ENCODE measurements around the gene CUBN. TPM values are rescaled to one million over a fixed set of nuclear protein-coding genes. Genes with fewer than 3 reads are reported as not detected.

Gene CUBN
- total RNA-seq, 1 donor from 2014 or later, result 2.5 TPM

- peak; percentile 84 for ATAC-seq (ENCODE audit: low read depth)
Observed at GRCh38 chr10:16891375-16892313, 238.0 kb downstream of the CUBN start.

GRCh38 chr10:16890691-16891090, 238.9 kb downstream of the CUBN start:
- CTCF ChIA-PET, result interaction anchor here (1.3 to 2.5 kb wide), 3 partner anchors 340 to 485 kb away, joined by 3 to 11 read pairs (median 3); no protein-coding TSS in a partner anchor
- no peak overlapping the region for H3K4me3 Mint-ChIP-seq
- intact Hi-C loops (cut with micrococcal nuclease), result loop anchor here (1.0 to 5.0 kb wide), 6 partner anchors 48 to 540 kb away; no protein-coding TSS in a partner anchor
- no peak for DNase-seq
- no peak for ATAC-seq (ENCODE audit: low read depth)
- no peak overlapping the region for H3K27ac Mint-ChIP-seq
- H3K36me3 Mint-ChIP-seq (ENCODE audit: low read depth), result no peaks in the 10 kb centered on the region
- peaks cover 3% of the 10 kb centered on the region for H3K27me3 Mint-ChIP-seq
- no peaks in the 10 kb centered on the region for H3K9me3 Mint-ChIP-seq
- H3K4me1 Mint-ChIP-seq, result peaks cover 10% of the 10 kb centered on the region
- POLR2A ChIA-PET, result interaction anchor here (1.6 to 2.6 kb wide), 2 partner anchors 339 to 453 kb away, joined by 3 to 32 read pairs; partner anchors contain the start of gene VIM
- TF ChIP-seq CTCF (IDR thresholded peaks at IDR 0.05), result no peak

More at GRCh38 chr10:16891375-16892313, 238.0 kb downstream of the CUBN start:
- no peaks in the 10 kb centered on the region for H3K36me3 Mint-ChIP-seq (ENCODE audit: low read depth)
- no peak for TF ChIP-seq CTCF (IDR thresholded peaks at IDR 0.05)
- no peaks in the 10 kb centered on the region for H3K9me3 Mint-ChIP-seq
- no peak for DNase-seq
- ChIA-PET POLR2A (interaction anchor here (0.6 to 2.6 kb wide), 5 partner anchors 309 to 454 kb away, joined by 3 to 32 read pairs (median 3); partner anchors contain the start of genes TRDMT1 and VIM), CTCF (interaction anchor here (1.3 to 2.5 kb wide), 3 partner anchors 339 to 484 kb away, joined by 3 to 11 read pairs (median 3); no protein-coding TSS in a partner anchor)
- intact Hi-C loops (cut with micrococcal nuclease), result loop anchor here (1.0 to 5.0 kb wide), 6 partner anchors 49 to 539 kb away; no protein-coding TSS in a partner anchor
- peak overlapping the region; percentile 77 for H3K4me3 Mint-ChIP-seq
- H3K27me3 Mint-ChIP-seq, result peaks cover 3% of the 10 kb centered on the region
- peak overlapping the region; percentile 10 for H3K27ac Mint-ChIP-seq
- peaks cover 10% of the 10 kb centered on the region for H3K4me1 Mint-ChIP-seq

- ChIA-PET POLR2A (no interaction called here), CTCF (no interaction called here)
- Mint-ChIP-seq H3K4me3 (no peak overlapping the region), H3K36me3 (ENCODE audit: low read depth) (no peaks in the 10 kb centered on the region), H3K9me3 (no peaks in the 10 kb centered on the region), H3K27me3 (peaks cover 1% of the 10 kb centered on the region), H3K27ac (no peak overlapping the region), H3K4me1 (peaks cover 10% of the 10 kb centered on the region)
- intact Hi-C loops (cut with micrococcal nuclease), result no loop called here
- no peak for ATAC-seq (ENCODE audit: low read depth)
- TF ChIP-seq CTCF (IDR thresholded peaks at IDR 0.05), result no peak
- DNase-seq, result no peak
Observed at GRCh38 chr10:16887565-16887964, 242.0 kb downstream of the CUBN start.

- Mint-ChIP-seq H3K4me1 (peaks cover 2% of the 10 kb centered on the region), H3K9me3 (no peaks in the 10 kb centered on the region), H3K4me3 (no peak overlapping the region), H3K27me3 (no peaks in the 10 kb centered on the region), H3K27ac (no peak overlapping the region), H3K36me3 (ENCODE audit: low read depth) (no peaks in the 10 kb centered on the region)
- ChIA-PET POLR2A (no interaction called here), CTCF (no interaction called here)
- DNase-seq (no peak), ATAC-seq (ENCODE audit: low read depth) (no peak)
- TF ChIP-seq CTCF (IDR thresholded peaks at IDR 0.05), result no peak
- intact Hi-C loops (cut with micrococcal nuclease), result no loop called here
Observed at GRCh38 chr10:16886031-16886430, 243.6 kb downstream of the CUBN start.

DNA sequence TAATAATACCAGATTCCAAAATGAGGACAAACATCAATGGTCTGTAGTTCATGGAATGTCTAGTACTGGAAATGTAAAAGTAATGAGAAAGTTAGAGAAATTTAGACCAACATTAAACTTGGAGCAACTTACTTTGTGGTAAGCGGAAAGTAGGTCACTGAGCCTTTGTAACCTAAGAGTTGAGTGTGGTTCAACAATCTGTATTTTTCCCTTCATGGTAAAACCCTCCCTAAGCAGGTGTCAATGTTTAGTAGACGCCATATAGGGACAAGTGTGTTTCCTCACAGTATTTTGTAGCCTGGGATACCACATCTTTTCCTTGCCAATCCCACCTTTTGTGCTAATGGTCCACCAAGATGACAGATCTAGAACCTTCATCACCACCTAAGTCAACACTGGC, 245.1 kb downstream of the CUBN start:
- POLR2A ChIA-PET, result no interaction called here
- DNase-seq (no peak), ATAC-seq (ENCODE audit: low read depth) (no peak)
- intact Hi-C loops (cut with micrococcal nuclease), result no loop called here
- no peak for TF ChIP-seq CTCF (IDR thresholded peaks at IDR 0.05)
- CTCF ChIA-PET, result no interaction called here
- no peaks in the 10 kb centered on the region for H3K9me3 Mint-ChIP-seq
- no peaks in the 10 kb centered on the region for H3K4me1 Mint-ChIP-seq
- peaks cover 3% of the 10 kb centered on the region for H3K27me3 Mint-ChIP-seq
- no peaks in the 10 kb centered on the region for H3K36me3 Mint-ChIP-seq (ENCODE audit: low read depth)
- H3K27ac Mint-ChIP-seq, result no peak overlapping the region
- no peak overlapping the region for H3K4me3 Mint-ChIP-seq

Measured in activated B cell treated with CpG ODN at 0.5 μM for 24 hours (primary cell).